Islet of Langerhans (tissue), 1 donor: Measurements from ENCODE around the gene FBXW7.

Source experiments
- FAIRE-seq: peaks from one replicate; lab custom pipeline; 2011; peaks lifted over from hg19 to GRCh38; lab: Jason Lieb, UNC

The FBXW7 gene

GRCh38 chr4:152325831-152326230 lies 210.1 kb downstream of the FBXW7 start:
- FAIRE-seq: no peak

- no peak for FAIRE-seq
Measured at GRCh38 chr4:152323221-152323620, 212.7 kb downstream of the FBXW7 start.

- no peak for FAIRE-seq
Measured at GRCh38 chr4:152322656-152323055, 213.2 kb downstream of the FBXW7 start.

GRCh38 chr4:152321923-152322322 lies 214.0 kb downstream of the FBXW7 start:
- no peak for FAIRE-seq

GRCh38 chr4:152321398-152321797 lies 214.5 kb downstream of the FBXW7 start:
- FAIRE-seq: no peak

- no peak for FAIRE-seq
Measured at GRCh38 chr4:152316969-152317368, 218.9 kb downstream of the FBXW7 start.

- no peak for FAIRE-seq
Measured at GRCh38 chr4:152310257-152310656, 225.6 kb downstream of the FBXW7 start.

GRCh38 chr4:152309418-152309817 lies 226.5 kb downstream of the FBXW7 start:
- no peak for FAIRE-seq

- no peak for FAIRE-seq
Measured at GRCh38 chr4:152308951-152309350, 226.9 kb downstream of the FBXW7 start.

- FAIRE-seq: no peak
Measured at GRCh38 chr4:152307669-152308068, 228.2 kb downstream of the FBXW7 start.

GRCh38 chr4:152306541-152306940 lies 229.4 kb downstream of the FBXW7 start:
- FAIRE-seq: no peak

GRCh38 chr4:152304220-152304619 lies 231.7 kb downstream of the FBXW7 start:
- FAIRE-seq: no peak

- no peak for FAIRE-seq
Measured at GRCh38 chr4:152301381-152301780, 234.5 kb downstream of the FBXW7 start.

- no peak for FAIRE-seq
Measured at GRCh38 chr4:152299553-152299952, 236.3 kb downstream of the FBXW7 start.

- FAIRE-seq: no peak
Measured at GRCh38 chr4:152296386-152296785, 239.5 kb downstream of the FBXW7 start.

GRCh38 chr4:152294765-152295164 lies 241.1 kb downstream of the FBXW7 start:
- no peak for FAIRE-seq

- no peak for FAIRE-seq
Measured at GRCh38 chr4:152294331-152294730, 241.6 kb downstream of the FBXW7 start.

GRCh38 chr4:152293527-152293926 lies 242.4 kb downstream of the FBXW7 start:
- no peak for FAIRE-seq

- FAIRE-seq: no peak
Measured at GRCh38 chr4:152290366-152290921, 245.4 kb downstream of the FBXW7 start.

GRCh38 chr4:152289941-152290340 lies 246.0 kb downstream of the FBXW7 start:
- FAIRE-seq: no peak

- no peak for FAIRE-seq
Measured at GRCh38 chr4:152289541-152289940, 246.4 kb downstream of the FBXW7 start.

- FAIRE-seq: no peak
Measured at GRCh38 chr4:152283801-152284470, 252.0 kb downstream of the FBXW7 start.

GRCh38 chr4:152281822-152282221 lies 254.1 kb downstream of the FBXW7 start:
- no peak for FAIRE-seq

- FAIRE-seq: no peak
Measured at GRCh38 chr4:152281211-152281610, 254.7 kb downstream of the FBXW7 start.

- FAIRE-seq: no peak
Measured at GRCh38 chr4:152279234-152279566, 256.7 kb downstream of the FBXW7 start.
